A549 (cell line): ENCODE measurements around the gene SEMA5B. TPM values are rescaled to one million over a fixed set of nuclear protein-coding genes. Genes with fewer than 3 reads are reported as not detected.

Experiments
- ATAC-seq, 2 experiments: fragments of 200-7000 bp in 1 of 2; fragments of >200 bp in 1 of 2; cut with Nextera tagmentation in 1 of 2; cut with Tn5 transposase in 1 of 2; 3 replicates each; pipeline versions ENCODE4 v1.8.0 to v1.9.1; 2018 to 2020; ENCODE audit warnings: mild to moderate bottlenecking in 1 of 2, moderate library complexity in 1 of 2
- CTCF ChIA-PET: fragments of 300-600 bp; sonication (Branson Sonifier 250); formaldehyde crosslinking; extraction: SDS; loops from one replicate; lab custom pipeline; 2021; ENCODE audit warnings: antibody characterized with exemption, inconsistent platforms; lab: Yijun Ruan, JAX
- POLR2A ChIA-PET: fragments of 350-600 bp; formaldehyde crosslinking; extraction: SDS; loops from one replicate; lab custom pipeline; 2021; ENCODE audit warnings: antibody characterized with exemption, inconsistent platforms; lab: Yijun Ruan, JAX
- DNase-seq, 2 experiments: peaks; one replicate each; pipeline versions ENCODE4 v3.0.0 to v3.0.0-alpha.2; 2011 to 2016; ENCODE audit warnings: low read depth in 1 of 2, low spot score in 1 of 2
- FAIRE-seq: peaks from 2 replicates; lab custom pipeline; 2011; peaks lifted over from hg19 to GRCh38; lab: Jason Lieb, UNC
- H3K27ac ChIP-seq, 2 experiments: fragments of >200 bp; sonication (Bioruptor Twin); formaldehyde crosslinking; 3 replicates each; pipeline ENCODE4 v1.5.1; 2016 to 2017
- H3K4me1 ChIP-seq: fragments of >200 bp; sonication (Bioruptor Twin); formaldehyde crosslinking; 3 replicates; pipeline ENCODE4 v1.6.1; 2016
- H3K4me2 ChIP-seq: fragments of >200 bp; sonication (Bioruptor Twin); formaldehyde crosslinking; 3 replicates; pipeline ENCODE4 v1.6.1; 2016
- H3K4me3 ChIP-seq: fragments of >200 bp; sonication (Bioruptor Twin); formaldehyde crosslinking; 3 replicates; pipeline ENCODE4 v1.5.1; 2016
- H3K9me3 ChIP-seq: fragments of >200 bp; sonication (Bioruptor Twin); formaldehyde crosslinking; 3 replicates; pipeline ENCODE4 v1.6.1; 2016
- BHLHE40 ChIP-seq: IDR thresholded peaks from 2 replicates; pipeline ENCODE4 v1.6.1; 2012; ENCODE audit warnings: low read depth, low read length, inconsistent platforms
- CBX8 ChIP-seq: fragments of 200-600 bp; sonication (generic); IDR thresholded peaks from 2 replicates; pipeline ENCODE4 v1.6.1; 2016
- CHD2 ChIP-seq: fragments of 150-350 bp; IDR thresholded peaks from 2 replicates; pipeline ENCODE4 v1.6.1; 2014; ENCODE audit warnings: low read length; ENCODE audit not compliant: partially characterized antibody
- CHD4 ChIP-seq: fragments of 200-600 bp; sonication (generic); IDR thresholded peaks from 2 replicates; pipeline ENCODE4 v1.6.1; 2016; ENCODE audit warnings: antibody characterized with exemption, mild to moderate bottlenecking, borderline replicate concordance
- FOSL2 ChIP-seq, 2 experiments: fragments of 450-650 bp in 1 of 2; fragments of >200 bp in 1 of 2; sonication (Bioruptor Twin) in 1 of 2; formaldehyde crosslinking; IDR thresholded peaks; 2 replicates each; pipeline versions ENCODE4 v1.5.0 to v1.6.1; 2016 to 2020; ENCODE audit warnings: mild to moderate bottlenecking in 1 of 2, moderate library complexity in 1 of 2
- GATA3 ChIP-seq: IDR thresholded peaks from 2 replicates; pipeline ENCODE4 v1.6.1; 2012; ENCODE audit warnings: borderline replicate concordance
- HDAC2 ChIP-seq: fragments of 200-600 bp; sonication (generic); IDR thresholded peaks from 2 replicates; pipeline ENCODE4 v1.6.1; 2016
- HEYL ChIP-seq: fragments of 250-450 bp; sonication (Bioruptor Pico); IDR thresholded peaks from 2 replicates; pipeline ENCODE4 v1.8.0; 2021; ENCODE audit warnings: mild to moderate bottlenecking, moderate library complexity
- HOXA7 ChIP-seq: fragments of 250-450 bp; sonication (Bioruptor Pico); IDR thresholded peaks from 2 replicates; pipeline ENCODE4 v1.5.0; 2020; ENCODE audit warnings: mild to moderate bottlenecking, moderate library complexity
- HOXB13 ChIP-seq: fragments of 250-450 bp; sonication (Bioruptor Pico); IDR thresholded peaks from 2 replicates; pipeline ENCODE4 v1.5.0; 2020; ENCODE audit warnings: low read depth, mild to moderate bottlenecking, moderate library complexity
- JUN ChIP-seq, 2 experiments: fragments of >200 bp; sonication (Bioruptor Twin); formaldehyde crosslinking; IDR thresholded peaks; 2 replicates in 1 of 2; 3 replicates in 1 of 2; pipeline ENCODE4 v1.6.1; 2016 to 2017
- JUNB ChIP-seq: fragments of >200 bp; sonication (Bioruptor Twin); formaldehyde crosslinking; IDR thresholded peaks from 2 replicates; pipeline ENCODE4 v1.6.1; 2016
- MAFK ChIP-seq: fragments of 450-650 bp; IDR thresholded peaks from 2 replicates; pipeline ENCODE4 v1.6.1; 2014; ENCODE audit not compliant: partially characterized antibody
- MAZ ChIP-seq: fragments of 150-350 bp; IDR thresholded peaks from 2 replicates; pipeline ENCODE4 v1.6.1; 2014; ENCODE audit warnings: antibody characterized with exemption, low read depth, low read length, borderline replicate concordance
- MYC ChIP-seq: IDR thresholded peaks from 2 replicates; pipeline ENCODE4 v1.6.1; 2012; ENCODE audit warnings: mild to moderate bottlenecking, inconsistent platforms, low read length, improper control_type of control experiment, borderline replicate concordance
- NFE2L2 ChIP-seq: fragments of 150-350 bp; conservative IDR thresholded peaks from 2 replicates; pipeline ENCODE4 v1.6.1; 2014; ENCODE audit warnings: low read length
- POLR2A ChIP-seq: IDR thresholded peaks from 2 replicates; pipeline ENCODE4 v1.6.1; 2012; ENCODE audit warnings: mild to moderate bottlenecking, low read length
- POLR2AphosphoS2 ChIP-seq: conservative IDR thresholded peaks from 2 replicates; pipeline ENCODE4 v1.6.1; 2012; ENCODE audit warnings: low read length, improper control_type of control experiment, inconsistent platforms
- TFCP2L1 ChIP-seq: fragments of 250-450 bp; sonication (Bioruptor Pico); IDR thresholded peaks from 2 replicates; pipeline ENCODE4 v1.5.0; 2021; ENCODE audit warnings: mild to moderate bottlenecking
- ZNF302 ChIP-seq: fragments of 250-450 bp; sonication (Bioruptor Pico); IDR thresholded peaks from 2 replicates; pipeline ENCODE4 v1.9.0; 2021; ENCODE audit warnings: inconsistent platforms, mild to moderate bottlenecking, moderate library complexity
- ZSCAN20 ChIP-seq: fragments of 250-450 bp; sonication (Bioruptor Pico); IDR thresholded peaks from 2 replicates; pipeline ENCODE4 v1.8.0; 2022; ENCODE audit warnings: mild to moderate bottlenecking, moderate library complexity
- WGBS: methylation state at CpG from one replicate; pipeline ENCODE4 v1.1.6; 2017; ENCODE audit errors: missing lambda C conversion rate; 5-methylcytosine and 5-hydroxymethylcytosine counted together
- polyA plus RNA-seq, 4 experiments: library from polyadenylated mRNA; depleted of rRNA in 3 of 4; stranded (reverse); fragments of >200 nt; fragmentation: RNase III in 1 of 4; extraction: RNeasy Plus Mini Kit Qiagen cat#74134 plus additional on column Dnase treatment in 1 of 4; gene quantifications; 2 replicates in 3 of 4; 3 replicates in 1 of 4; pipeline ENCODE4 v1.2.3, GENCODE V29; 2011 to 2017
- TF ChIP-seq, protein P1 (sequence below): fragments of >200 bp; sonication (Bioruptor Twin); formaldehyde crosslinking; IDR thresholded peaks from 3 replicates; pipeline ENCODE4 v1.6.1; 2016

The SEMA5B gene
- polyA plus RNA-seq, 2 of the 4 experiments (the other 2 are of a cell fraction): 0.03 TPM; not detected in 1

DNA sequence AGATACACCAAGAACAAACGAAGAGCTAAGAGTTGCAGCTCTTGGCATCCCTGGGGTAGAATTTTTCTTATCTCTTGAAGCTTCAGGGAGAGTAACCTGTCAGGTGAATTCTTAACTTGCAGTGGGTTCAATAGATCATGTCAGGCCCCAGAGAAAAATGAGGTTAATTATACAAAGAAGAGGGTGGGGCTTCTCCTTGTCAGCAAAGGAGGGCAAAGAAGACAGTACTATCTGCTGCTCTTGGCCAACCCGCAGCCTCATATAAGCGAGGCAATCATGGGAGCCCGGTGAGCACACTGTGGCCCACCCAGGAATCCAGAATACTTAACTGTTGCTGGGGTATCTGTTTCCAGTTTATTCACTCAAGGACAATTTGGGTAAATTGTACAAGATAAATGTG lies 110.2 kb downstream of the SEMA5B start:
- ChIA-PET CTCF (interaction anchor here (1.4 kb wide), 2 partner anchors 11 to 13 kb away, joined by 3 read pairs; no protein-coding TSS in a partner anchor), POLR2A (no interaction called here)
- WGBS: 35% methylated on average over 4 of the region's 4 CpGs
- no peaks in the 10 kb centered on the region for H3K9me3 ChIP-seq
- no peaks in the 10 kb centered on the region for H3K4me1 ChIP-seq
- FAIRE-seq (no peak), ATAC-seq (no peak), DNase-seq (no peak)
- no peak overlapping the region for H3K27ac ChIP-seq
- no peak overlapping the region for H3K4me3 ChIP-seq
- no peak overlapping the region for H3K4me2 ChIP-seq
- TF ChIP-seq MAFK: no peak
- TF ChIP-seq CHD2: no peak
- no peak for TF ChIP-seq HOXB13
- no peak for TF ChIP-seq FOSL2 (IDR thresholded peaks at IDR 0.05)
- TF ChIP-seq FOSL2 (CRISPR knock-in tag; IDR thresholded peaks at IDR 0.05): no peak
- no peak for TF ChIP-seq MYC
- no peak for TF ChIP-seq TFCP2L1 (CRISPR knock-in tag)
- no peak for TF ChIP-seq POLR2AphosphoS2
- no peak for TF ChIP-seq JUN (IDR thresholded peaks at IDR 0.05)
- TF ChIP-seq NFE2L2: no peak
- TF ChIP-seq BHLHE40: no peak
- TF ChIP-seq CHD4: no peak
- TF ChIP-seq ZSCAN20 (CRISPR knock-in tag): no peak
- no peak for TF ChIP-seq HEYL
- no peak for TF ChIP-seq ZNF302 (CRISPR knock-in tag)
- TF ChIP-seq JUNB: no peak
- no peak for TF ChIP-seq MAZ
- TF ChIP-seq, all 56 proteins: peak for 0

GRCh38 chr3:122916580-122916979 lies 111.0 kb downstream of the SEMA5B start:
- H3K9me3 ChIP-seq: no peaks in the 10 kb centered on the region
- TF ChIP-seq, protein P1, sequence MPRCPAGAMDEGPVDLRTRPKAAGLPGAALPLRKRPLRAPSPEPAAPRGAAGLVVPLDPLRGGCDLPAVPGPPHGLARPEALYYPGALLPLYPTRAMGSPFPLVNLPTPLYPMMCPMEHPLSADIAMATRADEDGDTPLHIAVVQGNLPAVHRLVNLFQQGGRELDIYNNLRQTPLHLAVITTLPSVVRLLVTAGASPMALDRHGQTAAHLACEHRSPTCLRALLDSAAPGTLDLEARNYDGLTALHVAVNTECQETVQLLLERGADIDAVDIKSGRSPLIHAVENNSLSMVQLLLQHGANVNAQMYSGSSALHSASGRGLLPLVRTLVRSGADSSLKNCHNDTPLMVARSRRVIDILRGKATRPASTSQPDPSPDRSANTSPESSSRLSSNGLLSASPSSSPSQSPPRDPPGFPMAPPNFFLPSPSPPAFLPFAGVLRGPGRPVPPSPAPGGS: no peak
- TF ChIP-seq BHLHE40 (no peak), HOXA7 (CRISPR knock-in tag) (no peak), HDAC2 (no peak), POLR2A (no peak), HEYL (no peak), GATA3 (no peak), FOSL2 (IDR thresholded peaks at IDR 0.05) (no peak), FOSL2 (CRISPR knock-in tag; IDR thresholded peaks at IDR 0.05) (no peak)
- TF ChIP-seq, all 56 proteins: peak for 0
- 36% methylated on average over 6 of the region's 6 CpGs for WGBS
- Histone ChIP-seq H3K4me1 (no peaks in the 10 kb centered on the region), H3K27ac (no peak overlapping the region), H3K4me2 (no peak overlapping the region), H3K4me3 (no peak overlapping the region)
- FAIRE-seq (no peak), DNase-seq (no peak), ATAC-seq (no peak)
- ChIA-PET CTCF (interaction anchor here (1.4 kb wide), 3 partner anchors 12 to 27 kb away, joined by 3 read pairs; no protein-coding TSS in a partner anchor), POLR2A (no interaction called here)

DNA sequence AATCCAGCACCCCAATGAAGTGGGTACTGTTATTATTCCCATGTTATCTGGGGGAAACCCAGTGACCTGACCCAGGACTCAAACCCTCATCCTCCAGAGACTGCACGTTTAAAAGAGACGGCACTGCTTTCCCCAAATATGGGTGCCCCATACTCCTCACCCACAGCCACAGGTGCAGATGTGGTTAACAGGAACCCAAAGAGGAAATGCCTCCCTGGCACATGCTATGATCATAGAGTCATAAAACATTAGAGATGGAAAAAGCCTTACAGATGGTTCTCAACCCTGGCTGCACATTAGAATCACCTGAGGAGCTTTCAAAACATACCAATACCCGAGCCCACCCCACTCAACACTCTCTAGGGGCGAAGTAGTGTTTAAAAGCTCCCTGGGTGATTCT lies 111.5 kb downstream of the SEMA5B start:
- ChIA-PET CTCF (interaction anchor here (1.4 kb wide), 3 partner anchors 12 to 27 kb away, joined by 3 read pairs; no protein-coding TSS in a partner anchor), POLR2A (no interaction called here)
- Histone ChIP-seq H3K9me3 (no peaks in the 10 kb centered on the region), H3K27ac (no peak overlapping the region), H3K4me1 (no peaks in the 10 kb centered on the region), H3K4me2 (no peak overlapping the region), H3K4me3 (no peak overlapping the region)
- WGBS: 44% methylated on average over 4 of the region's 4 CpGs
- FAIRE-seq: no peak
- no peak for ATAC-seq
- TF ChIP-seq MAFK (no peak), POLR2AphosphoS2 (no peak), CBX8 (no peak)
- TF ChIP-seq, protein P1: no peak
- DNase-seq: no peak
